ENCODE measurements around the gene GYPE. TPM values are rescaled to one million over a fixed set of nuclear protein-coding genes. Genes with fewer than 3 reads are reported as not detected.
"Not testable (repeated sequence)": the region's sequence is repeated elsewhere in the genome, so short reads cannot be mapped to it uniquely, and the experiment has no call there.

GYPE gene
- 0.19 and 0.37 TPM in 2 replicates for total RNA-seq (2014; rRNA removed; shearing (Covaris generic))
- polyA plus RNA-seq (2015; cell fraction: cytosol; rRNA removed), result 0.53 and 0.83 TPM in 2 replicates
- polyA plus RNA-seq (2015; cell fraction: nucleus; rRNA removed), result 0.52 TPM in 1 of 2 replicates, not detected in the other

DNA sequence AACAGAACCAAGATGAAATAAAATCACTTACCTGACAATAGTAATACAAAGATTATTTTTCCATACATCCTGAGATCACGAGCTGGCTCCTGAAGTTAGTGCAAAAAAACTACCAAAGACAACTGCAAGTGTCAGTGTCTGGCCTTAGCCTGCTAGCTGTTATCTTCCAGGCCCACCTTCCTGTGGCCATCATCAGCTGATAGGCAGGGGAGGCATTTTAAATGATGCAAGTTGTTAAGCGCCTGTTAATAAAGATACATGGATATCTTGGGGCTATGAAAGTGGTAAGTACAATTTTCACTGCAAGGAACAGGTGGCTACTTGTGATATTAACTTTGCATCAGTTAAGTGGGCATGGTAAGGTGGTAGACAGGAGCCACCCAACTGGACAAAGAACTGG is at the start of gene GYPE:
Gene GYPE, minus strand, starts transcription at position 120 of the 400 bp plus-strand sequence. Its CDS starts 52 bp downstream, at position 68.
- in situ Hi-C loops (cut with HindIII; ENCODE audit: low pct_unique_long_range_greater_than_20kb, low sequenced_read_pairs); DNase-seq (ENCODE audit: low read depth, low spot score): not testable (repeated sequence)

- in situ Hi-C loops (cut with HindIII; ENCODE audit: low pct_unique_long_range_greater_than_20kb, low sequenced_read_pairs); DNase-seq (ENCODE audit: low read depth, low spot score): not testable (repeated sequence)
Measured at GRCh38 chr4:143951458-143951972, 46.2 kb upstream of the GYPE start.

- in situ Hi-C loops (cut with HindIII; ENCODE audit: low pct_unique_long_range_greater_than_20kb, low sequenced_read_pairs); DNase-seq (ENCODE audit: low read depth, low spot score): not testable (repeated sequence)
Measured at GRCh38 chr4:143950967-143951366, 45.6 kb upstream of the GYPE start.

DNA sequence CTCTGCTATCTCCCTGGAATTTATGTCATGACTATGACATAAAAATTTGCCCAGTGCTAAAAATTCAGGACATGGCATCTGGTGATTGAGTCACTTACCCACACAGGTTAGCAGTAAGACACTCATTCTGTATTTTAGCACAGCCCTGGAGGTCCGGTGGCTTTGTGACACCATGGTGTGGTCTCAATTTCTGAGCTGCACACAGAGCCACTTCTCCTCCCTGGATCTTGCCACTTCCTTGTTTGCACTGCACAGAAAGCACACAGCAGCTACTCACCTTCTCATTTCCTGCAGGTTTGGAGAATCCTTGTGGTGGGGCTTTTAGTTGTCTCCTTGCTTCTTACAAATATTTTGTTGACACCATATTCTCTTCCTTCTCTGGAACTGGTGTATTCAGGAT is 44.8 kb upstream of the GYPE start:
- DNase-seq (ENCODE audit: low read depth, low spot score); in situ Hi-C loops (cut with HindIII; ENCODE audit: low pct_unique_long_range_greater_than_20kb, low sequenced_read_pairs): not testable (repeated sequence)

DNA sequence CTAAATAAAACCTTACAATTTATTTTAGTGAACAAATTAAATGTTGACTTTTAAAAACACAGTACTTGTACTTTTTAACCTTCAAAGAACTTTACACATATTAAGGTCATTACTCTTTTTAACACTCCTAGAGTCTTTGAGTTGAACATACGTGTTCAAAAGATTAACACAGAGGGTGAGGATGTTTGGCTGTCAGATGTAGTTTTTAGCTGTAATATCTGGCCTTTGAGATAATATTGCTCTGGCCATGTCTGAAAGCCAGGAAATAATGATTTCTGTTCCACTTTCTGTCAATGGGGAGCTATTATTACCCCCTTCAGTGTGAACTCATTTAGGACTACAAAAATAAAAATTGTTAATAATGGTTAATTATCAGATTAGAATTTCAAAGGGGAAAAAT is 42.1 kb upstream of the GYPE start:
- DNase-seq (ENCODE audit: low read depth, low spot score); in situ Hi-C loops (cut with HindIII; ENCODE audit: low pct_unique_long_range_greater_than_20kb, low sequenced_read_pairs): not testable (repeated sequence)

- DNase-seq (ENCODE audit: low read depth, low spot score); in situ Hi-C loops (cut with HindIII; ENCODE audit: low pct_unique_long_range_greater_than_20kb, low sequenced_read_pairs): not testable (repeated sequence)
Measured at GRCh38 chr4:143940708-143941107, 35.3 kb upstream of the GYPE start.

DNA sequence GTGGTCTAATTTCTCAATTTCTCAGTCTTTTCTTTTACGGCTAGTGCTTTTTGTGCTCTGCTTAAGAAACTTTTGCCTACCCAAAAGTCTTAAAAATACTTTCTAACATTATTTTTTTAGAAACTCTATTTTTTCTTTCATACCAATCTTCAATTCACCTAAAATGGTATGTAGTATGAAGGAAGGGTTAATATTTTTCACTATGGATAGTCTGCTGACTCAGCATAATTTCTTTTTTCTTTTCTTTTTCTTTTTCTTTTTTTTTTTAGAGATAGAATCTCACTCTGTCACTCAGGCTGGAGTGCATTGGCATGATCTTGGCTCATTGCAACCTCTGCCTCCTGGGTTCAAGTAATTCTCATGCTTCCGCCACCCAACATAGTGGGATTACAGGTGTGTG is 34.2 kb upstream of the GYPE start:
- in situ Hi-C loops (cut with HindIII; ENCODE audit: low pct_unique_long_range_greater_than_20kb, low sequenced_read_pairs), result no loop called here
- DNase-seq (ENCODE audit: low read depth, low spot score), result no peak

DNA sequence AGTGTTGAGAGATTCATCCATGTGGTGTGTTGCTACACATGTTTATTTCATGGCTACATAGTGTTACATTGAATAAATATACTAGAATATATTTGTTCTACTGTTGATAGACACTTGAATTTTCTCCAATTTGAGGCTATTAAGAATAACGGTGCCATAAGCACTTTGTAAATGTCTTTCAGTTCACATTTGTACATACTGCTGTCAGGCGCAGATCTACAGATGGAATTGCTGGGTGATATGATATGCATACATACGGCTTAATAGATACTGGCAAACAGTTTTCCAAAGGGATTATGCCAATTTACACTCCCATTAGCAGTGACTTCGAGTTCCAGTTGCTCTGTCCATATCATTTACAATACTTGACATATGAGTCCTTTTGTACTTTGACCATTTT is 33.5 kb upstream of the GYPE start:
- in situ Hi-C loops (cut with HindIII; ENCODE audit: low pct_unique_long_range_greater_than_20kb, low sequenced_read_pairs), result not testable (repeated sequence)

DNA sequence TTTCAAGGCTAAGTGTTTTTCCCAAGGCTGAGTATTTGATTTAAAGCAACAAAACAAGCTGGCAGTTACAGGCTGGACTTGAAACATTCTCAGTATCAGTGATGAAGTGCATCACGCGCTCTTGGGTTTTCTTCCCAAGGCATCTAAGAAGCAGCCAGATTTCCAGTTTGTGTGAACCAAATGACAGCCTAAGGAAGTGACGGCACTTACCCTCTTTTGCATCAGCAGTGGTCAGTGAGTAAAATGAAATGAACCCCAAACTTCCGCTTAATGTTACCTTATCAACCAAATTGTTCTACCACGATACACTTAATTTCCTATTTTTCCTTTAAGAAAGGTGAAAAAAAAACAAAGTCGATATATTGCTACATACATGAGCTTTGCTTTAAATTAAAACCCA is 15.8 kb upstream of the GYPE start:
- peak; percentile 28 for DNase-seq (ENCODE audit: low read depth, low spot score)
- in situ Hi-C loops (cut with HindIII; ENCODE audit: low pct_unique_long_range_greater_than_20kb, low sequenced_read_pairs), result no loop called here

More for the DNA sequence above, 33.5 kb upstream of the GYPE start:
- not testable (repeated sequence) for DNase-seq (ENCODE audit: low read depth, low spot score)

DNA sequence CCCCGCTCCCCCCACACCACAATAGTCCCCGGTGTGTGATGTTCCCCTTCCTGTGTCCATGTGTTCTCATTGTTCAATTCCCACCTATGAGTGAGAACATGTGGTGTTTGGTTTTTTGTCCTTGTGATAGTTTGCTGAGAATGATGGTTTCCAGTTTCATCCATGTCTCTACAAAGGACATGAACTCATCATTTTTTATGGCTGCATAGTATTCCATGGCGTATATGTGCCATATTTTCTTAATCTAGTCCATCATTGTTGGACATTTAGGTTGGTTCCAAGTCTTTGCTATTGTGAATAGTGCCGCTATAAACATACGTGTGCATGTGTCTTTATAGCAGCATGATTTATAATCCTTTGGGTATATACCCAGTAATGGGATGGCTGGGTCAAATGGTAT is 11.1 kb upstream of the GYPE start:
- in situ Hi-C loops (cut with HindIII; ENCODE audit: low pct_unique_long_range_greater_than_20kb, low sequenced_read_pairs); DNase-seq (ENCODE audit: low read depth, low spot score): not testable (repeated sequence)

- in situ Hi-C loops (cut with HindIII; ENCODE audit: low pct_unique_long_range_greater_than_20kb, low sequenced_read_pairs); DNase-seq (ENCODE audit: low read depth, low spot score): not testable (repeated sequence)
Measured at GRCh38 chr4:143912478-143912877, 7.1 kb upstream of the GYPE start.

DNA sequence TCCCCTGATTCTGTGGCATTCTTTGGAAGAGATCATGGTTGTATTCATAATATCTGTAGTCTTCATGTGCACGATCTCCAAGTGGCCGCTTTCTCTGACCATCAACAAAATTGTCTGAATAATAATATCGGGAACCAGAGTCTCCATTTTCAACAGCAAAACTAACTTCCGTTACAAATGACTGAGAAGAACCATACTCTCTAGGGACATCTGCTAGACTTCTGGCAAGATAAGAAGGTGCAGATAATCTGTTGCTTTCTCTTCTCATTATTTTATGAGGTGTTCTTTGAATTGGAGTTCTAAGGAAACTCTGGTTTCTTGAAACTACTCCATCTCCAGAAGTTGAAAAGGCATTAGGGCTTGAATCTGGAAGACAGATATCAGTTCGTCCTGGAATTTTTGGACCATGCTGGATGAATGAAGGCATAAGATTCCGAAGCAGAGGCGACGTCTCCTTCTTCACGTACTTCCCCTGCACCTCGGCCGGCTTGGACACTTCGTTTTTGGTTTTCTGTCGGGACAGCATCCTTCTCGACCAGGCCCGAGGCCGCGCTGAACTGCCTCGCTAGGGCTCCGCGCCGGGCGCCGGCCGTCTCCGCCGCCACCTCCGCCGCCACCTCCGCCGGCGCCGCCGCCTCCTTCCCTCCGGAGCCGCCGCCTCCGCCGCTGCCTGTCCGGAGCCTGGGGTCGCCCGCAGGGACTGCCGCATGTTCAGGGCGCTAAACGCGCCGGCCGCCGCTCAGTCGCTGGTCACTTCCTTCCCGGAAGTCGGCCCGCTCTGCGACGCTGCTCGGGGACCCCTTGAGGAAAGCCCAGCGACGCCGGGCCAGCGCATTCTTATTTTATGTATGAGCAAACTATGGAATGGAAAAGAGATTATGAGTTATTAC is 6.4 kb upstream of the GYPE start:
- DNase-seq (ENCODE audit: low read depth, low spot score); in situ Hi-C loops (cut with HindIII; ENCODE audit: low pct_unique_long_range_greater_than_20kb, low sequenced_read_pairs): not testable (repeated sequence)

GRCh38 chr4:143910906-143911305 is 5.5 kb upstream of the GYPE start:
- in situ Hi-C loops (cut with HindIII; ENCODE audit: low pct_unique_long_range_greater_than_20kb, low sequenced_read_pairs); DNase-seq (ENCODE audit: low read depth, low spot score): not testable (repeated sequence)

DNA sequence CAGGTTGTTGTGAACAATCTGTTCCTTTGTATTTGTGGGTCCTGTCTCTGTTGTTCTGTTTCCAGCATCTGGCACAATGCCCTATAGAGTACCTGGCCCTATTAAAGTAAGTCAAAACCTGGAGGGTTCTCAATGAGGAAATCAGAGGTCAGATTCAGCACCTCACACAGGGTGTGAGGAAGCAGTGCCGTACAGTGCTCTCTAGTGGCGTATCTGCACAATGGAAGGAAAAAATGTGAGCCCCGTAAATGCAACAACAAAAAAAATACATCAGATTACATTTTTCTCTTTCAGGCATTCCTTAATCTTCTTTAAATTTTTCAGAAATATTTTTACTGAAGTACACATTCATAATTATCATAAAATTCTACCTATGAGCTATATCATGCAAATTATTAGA is 2.5 kb upstream of the GYPE start:
- in situ Hi-C loops (cut with HindIII; ENCODE audit: low pct_unique_long_range_greater_than_20kb, low sequenced_read_pairs), result not testable (repeated sequence)
- DNase-seq (ENCODE audit: low read depth, low spot score), result peak; percentile 51

DNA sequence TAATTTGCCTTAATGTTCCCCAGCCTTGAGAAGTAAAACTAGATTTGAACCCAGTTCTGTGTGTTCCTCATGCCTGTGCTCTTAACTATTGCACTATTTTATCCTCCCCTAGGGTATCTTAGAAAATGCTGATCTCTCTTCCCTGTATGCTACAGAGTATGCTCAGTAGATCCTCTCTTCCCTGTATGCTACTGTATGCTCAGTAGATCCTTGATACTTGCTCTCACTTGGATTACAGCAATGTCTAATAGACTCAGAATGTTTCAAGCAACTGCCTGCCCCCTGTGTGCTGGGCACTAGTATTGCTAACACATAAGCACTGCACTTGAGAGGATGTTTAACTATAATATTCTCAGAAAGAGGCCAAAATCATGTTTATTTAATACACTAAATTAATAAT is 928 bp downstream of the GYPE start:
- DNase-seq (ENCODE audit: low read depth, low spot score); in situ Hi-C loops (cut with HindIII; ENCODE audit: low pct_unique_long_range_greater_than_20kb, low sequenced_read_pairs): not testable (repeated sequence)

- DNase-seq (ENCODE audit: low read depth, low spot score); in situ Hi-C loops (cut with HindIII; ENCODE audit: low pct_unique_long_range_greater_than_20kb, low sequenced_read_pairs): not testable (repeated sequence)
Measured at GRCh38 chr4:143890323-143890722, 15.0 kb downstream of the GYPE start.

DNA sequence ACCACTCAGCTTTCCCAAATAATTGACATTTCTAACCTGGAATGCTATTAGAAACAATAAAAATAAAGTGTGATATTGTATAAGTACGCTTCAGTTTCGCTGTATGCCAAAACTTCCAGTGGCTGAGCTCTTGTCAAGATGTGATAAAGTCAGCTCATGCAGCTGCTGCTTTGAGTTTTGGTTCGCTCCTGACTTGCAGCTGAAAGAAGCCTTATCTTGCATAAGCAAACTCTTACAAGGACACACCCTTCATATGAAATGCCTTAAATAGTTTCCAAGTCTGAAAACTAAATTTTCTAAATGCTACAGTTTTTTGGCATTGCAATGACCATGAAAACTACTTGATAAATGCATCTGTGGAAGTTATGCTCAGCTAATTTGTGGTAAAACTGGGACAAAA is 17.2 kb downstream of the GYPE start:
- in situ Hi-C loops (cut with HindIII; ENCODE audit: low pct_unique_long_range_greater_than_20kb, low sequenced_read_pairs); DNase-seq (ENCODE audit: low read depth, low spot score): not testable (repeated sequence)

GRCh38 chr4:143884965-143885364 is 20.4 kb downstream of the GYPE start:
- in situ Hi-C loops (cut with HindIII; ENCODE audit: low pct_unique_long_range_greater_than_20kb, low sequenced_read_pairs); DNase-seq (ENCODE audit: low read depth, low spot score): not testable (repeated sequence)
